Measurements from ENCODE around the gene PIM3.

PIM3 gene

GRCh38 chr22:49916831-49917230, 43.7 kb upstream of the PIM3 start:
- TF ChIP-seq CTCF (IDR thresholded peaks at IDR 0.05; ENCODE audit: low read depth, low read length), result no peak
- in situ Hi-C loops (cut with HindIII; ENCODE audit: low sequenced_read_pairs), result no loop called here
- no peak for DNase-seq (ENCODE audit: low read depth, low spot score)
- H3K4me3 ChIP-seq (ENCODE audit: low read depth, low read length), result no peak overlapping the region

GRCh38 chr22:49917974-49918910, 42.3 kb upstream of the PIM3 start, which contains the start of the genes ALG12 and CRELD2:
TSS of gene ALG12 (minus strand) at chr22:49918438. CDS start at chr22:49913765, 4,673 bp downstream.
TSS of gene CRELD2 (plus strand) at chr22:49918634. CDS start at chr22:49918770, 136 bp downstream.
- peak within 1 kb of the TSS; percentile 73 for H3K4me3 ChIP-seq (ENCODE audit: low read depth, low read length)
- TF ChIP-seq CTCF (IDR thresholded peaks at IDR 0.05; ENCODE audit: low read depth, low read length), result no peak
- DNase-seq (ENCODE audit: low read depth, low spot score), result peak; percentile 98
- in situ Hi-C loops (cut with HindIII; ENCODE audit: low sequenced_read_pairs), result no loop called here

GRCh38 chr22:49918911-49919881, 41.4 kb upstream of the PIM3 start:
- in situ Hi-C loops (cut with HindIII; ENCODE audit: low sequenced_read_pairs), result no loop called here
- no peak for DNase-seq (ENCODE audit: low read depth, low spot score)
- TF ChIP-seq CTCF (IDR thresholded peaks at IDR 0.05; ENCODE audit: low read depth, low read length), result no peak
- peak overlapping the region; percentile 66 for H3K4me3 ChIP-seq (ENCODE audit: low read depth, low read length)

GRCh38 chr22:49920859-49921258, 39.7 kb upstream of the PIM3 start:
- in situ Hi-C loops (cut with HindIII; ENCODE audit: low sequenced_read_pairs), result no loop called here
- no peak for DNase-seq (ENCODE audit: low read depth, low spot score)
- H3K4me3 ChIP-seq (ENCODE audit: low read depth, low read length), result no peak overlapping the region
- no peak for TF ChIP-seq CTCF (IDR thresholded peaks at IDR 0.05; ENCODE audit: low read depth, low read length)

GRCh38 chr22:49921508-49922278, 38.9 kb upstream of the PIM3 start:
- TF ChIP-seq CTCF (IDR thresholded peaks at IDR 0.05; ENCODE audit: low read depth, low read length), result no peak
- no peak overlapping the region for H3K4me3 ChIP-seq (ENCODE audit: low read depth, low read length)
- DNase-seq (ENCODE audit: low read depth, low spot score), result no peak
- in situ Hi-C loops (cut with HindIII; ENCODE audit: low sequenced_read_pairs), result no loop called here
